ENCODE results near the gene CLSTN2. TPM values are rescaled to one million over a fixed set of nuclear protein-coding genes. Genes with fewer than 3 reads are reported as not detected.

CLSTN2 gene
- total RNA-seq, 1 experiment from 2014 or later = 0.07 TPM

GRCh38 chr3:140501770-140502364 is 566.9 kb downstream of the CLSTN2 start:
- H3K9me3 Mint-ChIP-seq (ENCODE audit: low read depth, unreplicated experiment) = no peaks in the 10 kb centered on the region
- no peak for DNase-seq
- CTCF ChIA-PET = interaction anchor here (0.7 kb wide), 1 partner anchor 110 kb away, joined by 3 read pairs; no protein-coding TSS in a partner anchor
- no TSS peak for BruUV-seq (replicated peaks)
- H3K4me1 Mint-ChIP-seq (ENCODE audit: low read depth, unreplicated experiment) = no peaks in the 10 kb centered on the region
- intact Hi-C loops (cut with micrococcal nuclease; ENCODE audit: unreplicated experiment) = no loop called here
- no peaks in the 10 kb centered on the region for H3K36me3 Mint-ChIP-seq (ENCODE audit: insufficient read depth, unreplicated experiment)
- H3K27me3 Mint-ChIP-seq (ENCODE audit: unreplicated experiment) = peaks cover 26% of the 10 kb centered on the region
- H3K4me3 Mint-ChIP-seq (ENCODE audit: low read depth, unreplicated experiment) = no peak overlapping the region
- no peak for TF ChIP-seq CTCF (IDR thresholded peaks at IDR 0.05; ENCODE audit: unreplicated experiment)
- H3K27ac Mint-ChIP-seq (ENCODE audit: unreplicated experiment) = no peak overlapping the region

GRCh38 chr3:140505213-140505612 is 570.2 kb downstream of the CLSTN2 start:
- H3K4me3 Mint-ChIP-seq (ENCODE audit: low read depth, unreplicated experiment) = no peak overlapping the region
- CTCF ChIA-PET = no interaction called here
- no peaks in the 10 kb centered on the region for H3K4me1 Mint-ChIP-seq (ENCODE audit: low read depth, unreplicated experiment)
- intact Hi-C loops (cut with micrococcal nuclease; ENCODE audit: unreplicated experiment) = no loop called here
- DNase-seq = peak; percentile 25
- peaks cover 51% of the 10 kb centered on the region for H3K27me3 Mint-ChIP-seq (ENCODE audit: unreplicated experiment)
- H3K36me3 Mint-ChIP-seq (ENCODE audit: insufficient read depth, unreplicated experiment) = no peaks in the 10 kb centered on the region
- BruUV-seq (replicated peaks) = no TSS peak
- TF ChIP-seq CTCF (IDR thresholded peaks at IDR 0.05; ENCODE audit: unreplicated experiment) = no peak
- no peak overlapping the region for H3K27ac Mint-ChIP-seq (ENCODE audit: unreplicated experiment)
- H3K9me3 Mint-ChIP-seq (ENCODE audit: low read depth, unreplicated experiment) = no peaks in the 10 kb centered on the region

DNA sequence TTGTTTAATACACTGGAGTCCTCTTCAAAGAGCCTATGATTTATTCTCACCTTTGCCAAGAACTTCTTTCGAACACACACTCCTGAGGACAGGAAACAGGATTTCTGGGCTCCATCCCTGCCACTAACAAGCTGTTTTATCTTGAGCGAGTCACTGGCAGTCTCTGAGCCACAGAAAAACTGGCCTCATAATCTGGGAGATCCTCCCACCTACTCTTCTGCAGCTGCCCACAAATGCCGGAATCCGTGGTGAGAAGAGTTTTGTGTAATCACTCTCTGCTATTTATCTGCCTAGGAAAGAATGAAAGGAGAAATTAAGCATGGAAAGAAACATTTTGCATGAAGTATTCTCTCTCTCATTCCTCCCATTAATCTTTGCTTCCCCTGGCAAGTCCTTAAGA is 570.9 kb downstream of the CLSTN2 start:
- DNase-seq = no peak
- BruUV-seq (replicated peaks) = no TSS peak
- CTCF ChIA-PET = no interaction called here
- no peak for TF ChIP-seq CTCF (IDR thresholded peaks at IDR 0.05; ENCODE audit: unreplicated experiment)
- H3K4me3 Mint-ChIP-seq (ENCODE audit: low read depth, unreplicated experiment) = no peak overlapping the region
- H3K27ac Mint-ChIP-seq (ENCODE audit: unreplicated experiment) = no peak overlapping the region
- H3K27me3 Mint-ChIP-seq (ENCODE audit: unreplicated experiment) = peaks cover 51% of the 10 kb centered on the region
- H3K36me3 Mint-ChIP-seq (ENCODE audit: insufficient read depth, unreplicated experiment) = no peaks in the 10 kb centered on the region
- intact Hi-C loops (cut with micrococcal nuclease; ENCODE audit: unreplicated experiment) = no loop called here
- no peaks in the 10 kb centered on the region for H3K4me1 Mint-ChIP-seq (ENCODE audit: low read depth, unreplicated experiment)
- no peaks in the 10 kb centered on the region for H3K9me3 Mint-ChIP-seq (ENCODE audit: low read depth, unreplicated experiment)

GRCh38 chr3:140508550-140508949 is 573.6 kb downstream of the CLSTN2 start:
- H3K4me1 Mint-ChIP-seq (ENCODE audit: low read depth, unreplicated experiment) = no peaks in the 10 kb centered on the region
- no peak overlapping the region for H3K4me3 Mint-ChIP-seq (ENCODE audit: low read depth, unreplicated experiment)
- H3K27ac Mint-ChIP-seq (ENCODE audit: unreplicated experiment) = no peak overlapping the region
- no peaks in the 10 kb centered on the region for H3K9me3 Mint-ChIP-seq (ENCODE audit: low read depth, unreplicated experiment)
- H3K27me3 Mint-ChIP-seq (ENCODE audit: unreplicated experiment) = peaks cover 38% of the 10 kb centered on the region
- CTCF ChIA-PET = interaction anchor here (0.9 kb wide), 1 partner anchor 193 kb away, joined by 3 read pairs; no protein-coding TSS in a partner anchor
- no TSS peak for BruUV-seq (replicated peaks)
- no peak for TF ChIP-seq CTCF (IDR thresholded peaks at IDR 0.05; ENCODE audit: unreplicated experiment)
- intact Hi-C loops (cut with micrococcal nuclease; ENCODE audit: unreplicated experiment) = no loop called here
- H3K36me3 Mint-ChIP-seq (ENCODE audit: insufficient read depth, unreplicated experiment) = no peaks in the 10 kb centered on the region
- no peak for DNase-seq
